Naive thymus-derived CD4-positive, alpha-beta T cell (primary cell): ENCODE data around the gene SYNPR. TPM values are rescaled to one million over a fixed set of nuclear protein-coding genes. Genes with fewer than 3 reads are reported as not detected.

Source experiments
- ATAC-seq: fragments of 150-1000 bp; cut with Tn5 transposase; 2 replicates; pipeline ENCODE4 v1.10.0; 2021; ENCODE audit warnings: mild to moderate bottlenecking, moderate library complexity
- CTCF ChIA-PET: fragments of 350-600 bp; sonication (Branson Sonifier 250); formaldehyde crosslinking; loops from one replicate; lab custom pipeline; 2021; ENCODE audit warnings: antibody characterized with exemption; lab: Charles Lee
- POLR2A ChIA-PET: fragments of 350-600 bp; sonication (Branson Sonifier 250); formaldehyde crosslinking; loops from one replicate; lab custom pipeline; 2021; ENCODE audit warnings: antibody characterized with exemption, inconsistent platforms; lab: Charles Lee
- DNase-seq, 9 donors: peaks; one replicate each; pipeline versions ENCODE4 v3.0.0 to v3.0.0-alpha.2; 2020 to 2022; ENCODE audit warnings: mixed read lengths in 1 of 9
- H3K27ac ChIP-seq: one replicate; pipeline ENCODE4 v1.7.0; 2013; ENCODE audit warnings: mild to moderate bottlenecking, low read depth, low read length, moderate library complexity
- H3K27me3 ChIP-seq, 2 donors: one replicate each; pipeline ENCODE4 v1.7.0; 2013; ENCODE audit warnings: low read length in 2 of 2, mild to moderate bottlenecking in 2 of 2, moderate library complexity in 2 of 2; ENCODE audit not compliant: control insufficient read depth in 2 of 2, insufficient read depth in 2 of 2
- H3K36me3 ChIP-seq, 3 experiments: 1 replicate in 2 of 3; 2 replicates in 1 of 3; pipeline ENCODE4 v1.7.0; 2013; ENCODE audit warnings: low read length in 3 of 3, mild to moderate bottlenecking in 3 of 3, moderate library complexity in 1 of 3; ENCODE audit not compliant: insufficient read depth in 3 of 3, control insufficient read depth in 2 of 3
- H3K4me1 ChIP-seq, 2 donors: one replicate each; pipeline ENCODE4 v1.7.0; 2013; ENCODE audit warnings: low read length in 2 of 2, mild to moderate bottlenecking in 2 of 2, moderate library complexity in 1 of 2; ENCODE audit not compliant: control insufficient read depth in 2 of 2, insufficient read depth in 2 of 2
- H3K4me3 ChIP-seq: 2 replicates; pipeline ENCODE4 v1.7.0; 2013; ENCODE audit warnings: mild to moderate bottlenecking, low read length
- H3K9me3 ChIP-seq, 3 experiments: 1 replicate in 2 of 3; 2 replicates in 1 of 3; pipeline ENCODE4 v1.7.0; 2013; ENCODE audit warnings: low read length in 3 of 3; ENCODE audit not compliant: control insufficient read depth in 2 of 3
- H3K27ac Mint-ChIP-seq, 9 donors: one replicate each; pipeline ENCODE4 v1.8.0; 2020 to 2022; ENCODE audit warnings: mixed read lengths in 9 of 9, mild to moderate bottlenecking in 8 of 9, moderate library complexity in 5 of 9, inconsistent platforms in 2 of 9
- H3K27me3 Mint-ChIP-seq, 5 donors: one replicate each; pipeline ENCODE4 v1.8.0; 2021 to 2022; ENCODE audit warnings: mixed read lengths in 5 of 5, mild to moderate bottlenecking in 1 of 5
- H3K36me3 Mint-ChIP-seq, 5 donors: one replicate each; pipeline ENCODE4 v1.8.0; 2020 to 2022; ENCODE audit warnings: mixed read lengths in 5 of 5, mild to moderate bottlenecking in 3 of 5, inconsistent platforms in 1 of 5
- H3K4me1 Mint-ChIP-seq, 7 donors: one replicate each; pipeline ENCODE4 v1.8.0; 2020 to 2022; ENCODE audit warnings: mixed read lengths in 7 of 7, mild to moderate bottlenecking in 3 of 7, inconsistent platforms in 1 of 7
- H3K4me3 Mint-ChIP-seq, 10 donors: one replicate each; pipeline ENCODE4 v1.8.0; 2020 to 2022; ENCODE audit warnings: mild to moderate bottlenecking in 10 of 10, mixed read lengths in 10 of 10, moderate library complexity in 6 of 10, inconsistent platforms in 2 of 10
- H3K9me3 Mint-ChIP-seq, 11 donors: one replicate each; pipeline ENCODE4 v1.8.0; 2020 to 2022; ENCODE audit warnings: mixed read lengths in 11 of 11, mild to moderate bottlenecking in 4 of 11, inconsistent platforms in 1 of 11, moderate library complexity in 1 of 11
- intact Hi-C, 2 donors: fragments of 100-400 bp; cut with micrococcal nuclease; formaldehyde crosslinking; loops; one replicate each; pipeline ENCODE4 v1.15.1; 2023
- polyA plus RNA-seq, 2 donors: library from polyadenylated mRNA; unstranded; fragments of 300-500 nt; fragmentation: Illumina TruSeq; gene quantifications; one replicate each; pipeline ENCODE4 v1.2.3, GENCODE V29; 2021
- total RNA-seq, 6 experiments: library from RNA in 5 of 6; stranded (reverse) in 5 of 6; gene quantifications; 1 replicate in 5 of 6; 2 replicates in 1 of 6; pipeline ENCODE4 v1.2.3 and lab custom pipeline; 2021 to 2026

Gene SYNPR
- total and polyA plus RNA-seq, 7 experiments from 2014 or later: not detected

DNA sequence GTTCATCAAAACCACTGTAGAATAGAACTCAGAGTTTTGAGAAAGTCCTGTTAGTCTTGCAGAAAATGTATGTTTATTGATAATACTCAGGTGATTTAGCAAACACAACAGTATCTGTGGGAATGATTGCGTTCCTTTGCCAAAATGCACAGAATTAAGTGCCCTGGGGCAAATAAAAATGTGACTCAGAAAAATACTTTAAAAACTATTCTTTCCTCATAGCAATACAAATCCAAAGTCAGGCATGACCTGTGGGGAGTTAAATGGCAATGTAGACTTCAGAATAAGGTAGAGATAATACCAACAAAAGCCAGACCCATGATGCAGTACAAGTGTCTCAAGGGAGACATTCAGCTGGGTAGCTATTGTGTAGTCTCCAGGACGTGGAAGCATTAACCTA, 302.0 kb downstream of the SYNPR start:
- DNase-seq: no peak
- no peak for ATAC-seq
- Histone ChIP-seq H3K36me3 (no peaks in the 10 kb centered on the region), H3K9me3 (no peaks in the 10 kb centered on the region), H3K27ac (no peak overlapping the region), H3K27me3 (no peaks in the 10 kb centered on the region), H3K4me3 (no peak overlapping the region), H3K4me1 (no peaks in the 10 kb centered on the region)
- Mint-ChIP-seq H3K27ac (no peak overlapping the region), H3K9me3 (peaks cover 0 to 15% (median 0%) of the 10 kb centered on the region in 11 donors), H3K4me3 (no peak overlapping the region), H3K4me1 (peaks cover 0 to 4% (median 0%) of the 10 kb centered on the region in 7 donors), H3K36me3 (no peaks in the 10 kb centered on the region), H3K27me3 (peaks cover 0 to 18% (median 6%) of the 10 kb centered on the region in 5 donors)
- ChIA-PET POLR2A (no interaction called here), CTCF (no interaction called here)
- intact Hi-C loops: no loop called here

DNA sequence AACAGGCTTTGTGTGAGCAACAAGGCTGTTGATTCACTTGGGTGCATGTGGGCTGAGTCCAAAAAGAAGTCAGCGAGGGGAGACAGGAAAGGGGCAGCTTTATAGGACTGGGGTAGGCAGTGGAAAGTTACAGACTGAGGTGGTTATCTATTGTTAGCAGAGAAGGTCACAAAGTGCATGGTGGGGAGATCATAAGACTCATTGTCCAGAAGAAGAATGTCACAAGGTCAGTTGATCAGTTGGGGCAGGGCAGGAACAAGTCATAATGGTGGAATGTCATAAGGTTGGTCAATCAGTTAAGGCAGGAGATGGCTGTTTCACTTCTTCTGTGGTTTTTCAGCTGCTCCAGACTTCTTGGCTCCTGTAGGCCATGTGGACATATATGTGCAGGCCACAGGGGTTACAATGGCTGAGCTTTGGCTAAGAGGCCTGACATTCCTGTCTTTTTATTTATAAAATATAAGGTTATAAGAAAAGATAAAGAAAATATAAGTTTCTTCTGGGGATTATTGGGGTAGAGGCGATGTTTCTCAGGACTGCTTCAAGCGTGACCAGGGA, 304.9 kb downstream of the SYNPR start:
- Mint-ChIP-seq H3K4me1 (peaks cover 0 to 4% (median 0%) of the 10 kb centered on the region in 7 donors), H3K27ac (no peak overlapping the region), H3K4me3 (no peak overlapping the region), H3K9me3 (peaks cover 0 to 14% (median 0%) of the 10 kb centered on the region in 11 donors), H3K36me3 (no peaks in the 10 kb centered on the region), H3K27me3 (peaks cover 0 to 15% (median 6%) of the 10 kb centered on the region in 5 donors)
- Histone ChIP-seq H3K4me1 (no peaks in the 10 kb centered on the region), H3K36me3 (no peaks in the 10 kb centered on the region), H3K27me3 (no peaks in the 10 kb centered on the region), H3K27ac (no peak overlapping the region), H3K9me3 (no peaks in the 10 kb centered on the region), H3K4me3 (no peak overlapping the region)
- ChIA-PET CTCF (no interaction called here), POLR2A (no interaction called here)
- DNase-seq (no peak), ATAC-seq (no peak)
- intact Hi-C loops: no loop called here

GRCh38 chr3:63584681-63585080, 306.6 kb downstream of the SYNPR start:
- Mint-ChIP-seq H3K4me1 (no peaks in the 10 kb centered on the region), H3K4me3 (no peak overlapping the region), H3K27me3 (peaks cover 0 to 15% (median 5%) of the 10 kb centered on the region in 5 donors), H3K27ac (no peak overlapping the region), H3K9me3 (peaks cover 0 to 22% (median 4%) of the 10 kb centered on the region in 11 donors), H3K36me3 (no peaks in the 10 kb centered on the region)
- no peaks in the 10 kb centered on the region for H3K36me3 ChIP-seq
- DNase-seq: no peak
- H3K4me1 ChIP-seq: no peaks in the 10 kb centered on the region
- ChIA-PET CTCF (no interaction called here), POLR2A (no interaction called here)
- intact Hi-C loops: no loop called here
- peaks cover 0 to 7% (median 0%) of the 10 kb centered on the region in 3 experiments for H3K9me3 ChIP-seq
- H3K4me3 ChIP-seq: no peak overlapping the region
- no peak overlapping the region for H3K27ac ChIP-seq
- no peaks in the 10 kb centered on the region for H3K27me3 ChIP-seq
- no peak for ATAC-seq

GRCh38 chr3:63585927-63586326, 307.8 kb downstream of the SYNPR start:
- Mint-ChIP-seq H3K27me3 (peaks cover 0 to 15% (median 5%) of the 10 kb centered on the region in 5 donors), H3K4me3 (no peak overlapping the region), H3K4me1 (no peaks in the 10 kb centered on the region), H3K9me3 (peaks cover 0 to 22% (median 4%) of the 10 kb centered on the region in 11 donors), H3K36me3 (no peaks in the 10 kb centered on the region), H3K27ac (no peak overlapping the region)
- no peak for ATAC-seq
- H3K36me3 ChIP-seq: no peaks in the 10 kb centered on the region
- H3K9me3 ChIP-seq: peaks cover 0 to 7% (median 0%) of the 10 kb centered on the region in 3 experiments
- DNase-seq: no peak
- H3K4me1 ChIP-seq: no peaks in the 10 kb centered on the region
- no peak overlapping the region for H3K4me3 ChIP-seq
- intact Hi-C loops: no loop called here
- H3K27me3 ChIP-seq: no peaks in the 10 kb centered on the region
- POLR2A ChIA-PET: no interaction called here
- H3K27ac ChIP-seq: no peak overlapping the region
- CTCF ChIA-PET: no interaction called here

GRCh38 chr3:63588895-63589294, 310.8 kb downstream of the SYNPR start:
- no peak overlapping the region for H3K27ac Mint-ChIP-seq
- ATAC-seq (no peak), DNase-seq (no peak)
- CTCF ChIA-PET: no interaction called here
- Histone ChIP-seq H3K4me1 (no peaks in the 10 kb centered on the region), H3K36me3 (no peaks in the 10 kb centered on the region), H3K27ac (no peak overlapping the region), H3K9me3 (peaks cover 0 to 7% (median 0%) of the 10 kb centered on the region in 3 experiments), H3K27me3 (no peaks in the 10 kb centered on the region), H3K4me3 (no peak overlapping the region)
- H3K36me3 Mint-ChIP-seq: no peaks in the 10 kb centered on the region
- no peaks in the 10 kb centered on the region for H3K4me1 Mint-ChIP-seq
- POLR2A ChIA-PET: no interaction called here
- peaks cover 0 to 18% (median 4%) of the 10 kb centered on the region in 11 donors for H3K9me3 Mint-ChIP-seq
- intact Hi-C loops: no loop called here
- peaks cover 0 to 5% (median 5%) of the 10 kb centered on the region in 5 donors for H3K27me3 Mint-ChIP-seq
- H3K4me3 Mint-ChIP-seq: no peak overlapping the region

- CTCF ChIA-PET: no interaction called here
Measured at GRCh38 chr3:63593779-63594178, 315.7 kb downstream of the SYNPR start.

DNA sequence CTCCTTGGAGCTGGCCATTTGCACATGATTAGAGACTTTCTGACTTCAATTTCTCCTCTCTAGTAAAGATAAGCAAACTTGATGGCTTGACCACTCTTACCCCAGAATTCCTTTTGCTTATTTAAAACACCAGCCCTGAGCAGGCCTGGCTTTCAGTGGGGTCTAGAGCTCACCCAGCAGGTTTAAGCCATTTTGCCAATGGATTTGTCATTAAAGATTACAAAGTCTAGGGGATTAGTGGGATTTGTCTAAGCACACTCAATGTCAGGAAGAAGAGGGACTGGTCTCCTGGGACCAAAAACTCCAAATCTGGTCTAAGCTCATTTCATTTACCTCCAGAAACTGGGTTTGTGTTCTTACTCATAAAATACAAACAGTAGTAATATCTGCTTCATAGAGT, 317.1 kb downstream of the SYNPR start:
- intact Hi-C loops: no loop called here
- H3K4me3 Mint-ChIP-seq: no peak overlapping the region
- no peaks in the 10 kb centered on the region for H3K36me3 ChIP-seq
- no peaks in the 10 kb centered on the region for H3K9me3 ChIP-seq
- ChIA-PET CTCF (no interaction called here), POLR2A (no interaction called here)
- no peaks in the 10 kb centered on the region for H3K4me1 Mint-ChIP-seq
- H3K27me3 ChIP-seq: no peaks in the 10 kb centered on the region
- no peaks in the 10 kb centered on the region for H3K4me1 ChIP-seq
- H3K27me3 Mint-ChIP-seq: peaks cover 0 to 4% (median 0%) of the 10 kb centered on the region in 5 donors
- no peak overlapping the region for H3K27ac Mint-ChIP-seq
- no peaks in the 10 kb centered on the region for H3K36me3 Mint-ChIP-seq
- ATAC-seq: no peak
- H3K9me3 Mint-ChIP-seq: peaks cover 0 to 2% (median 0%) of the 10 kb centered on the region in 11 donors
- DNase-seq: no peak
- no peak overlapping the region for H3K4me3 ChIP-seq
- no peak overlapping the region for H3K27ac ChIP-seq

More at GRCh38 chr3:63593779-63594178, 315.7 kb downstream of the SYNPR start:
- no peaks in the 10 kb centered on the region for H3K36me3 Mint-ChIP-seq
- no peaks in the 10 kb centered on the region for H3K4me1 ChIP-seq
- peaks cover 0 to 4% (median 0%) of the 10 kb centered on the region in 5 donors for H3K27me3 Mint-ChIP-seq
- ATAC-seq (no peak), DNase-seq (no peak)
- no peaks in the 10 kb centered on the region for H3K27me3 ChIP-seq
- POLR2A ChIA-PET: no interaction called here
- no peak overlapping the region for H3K4me3 Mint-ChIP-seq
- peaks cover 0 to 5% (median under 1%) of the 10 kb centered on the region in 11 donors for H3K9me3 Mint-ChIP-seq
- H3K27ac ChIP-seq: no peak overlapping the region
- H3K9me3 ChIP-seq: peaks cover 0 to 2% (median 0%) of the 10 kb centered on the region in 3 experiments
- H3K4me3 ChIP-seq: no peak overlapping the region
- H3K36me3 ChIP-seq: no peaks in the 10 kb centered on the region
- no peaks in the 10 kb centered on the region for H3K4me1 Mint-ChIP-seq
- intact Hi-C loops: no loop called here
- no peak overlapping the region for H3K27ac Mint-ChIP-seq
